ENCODE data around the gene CYYR1.
"Not testable (repeated sequence)": the region's sequence is repeated elsewhere in the genome, so short reads cannot be mapped to it uniquely, and the experiment has no call there.

CYYR1 gene

DNA sequence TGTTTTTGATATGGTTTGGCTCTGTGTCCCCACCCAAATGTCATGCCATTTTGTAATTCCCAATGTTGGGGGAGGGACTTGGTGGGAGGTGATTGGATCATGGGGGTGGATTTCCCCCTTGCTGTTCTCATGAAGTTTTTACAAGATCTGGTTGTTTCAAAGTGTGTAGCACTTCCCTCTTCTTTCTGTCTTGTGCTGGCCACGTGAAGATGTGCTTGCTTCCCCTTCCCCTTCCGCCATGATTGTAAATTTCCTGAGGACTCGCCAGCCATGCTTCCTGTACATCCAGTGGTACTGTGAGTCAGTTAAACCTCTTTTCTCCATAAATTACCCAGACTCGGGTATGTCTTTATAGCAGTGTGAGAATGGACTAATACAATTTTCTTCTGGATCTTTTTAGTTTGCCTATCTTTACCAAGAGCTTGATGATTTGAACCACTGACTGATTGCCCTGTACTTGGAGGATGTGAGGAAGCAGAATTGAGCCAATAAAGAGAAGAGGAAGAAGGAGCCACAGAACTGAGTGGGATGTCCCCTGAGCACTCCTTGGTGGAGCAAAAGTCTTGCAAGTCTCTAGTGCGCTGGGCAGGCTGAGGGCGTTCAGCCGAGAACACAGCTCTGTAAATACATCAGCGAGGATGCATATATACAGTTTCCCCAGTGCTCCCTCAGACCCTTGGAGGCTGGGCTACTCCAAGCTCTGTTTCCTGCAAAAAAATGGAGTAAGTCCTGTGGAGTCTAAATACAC is 102.6 kb downstream of the CYYR1 start:
- Histone ChIP-seq H3K27ac (no peak overlapping the region), H4K20me1 (no peaks in the 10 kb centered on the region), H3K36me3 (no peaks in the 10 kb centered on the region), H3K9ac (no peak overlapping the region), H3K4me3 (no peak overlapping the region), H3K4me1 (no peaks in the 10 kb centered on the region), H3K9me3 (no peaks in the 10 kb centered on the region), H3K27me3 (no peaks in the 10 kb centered on the region), H3K4me2 (no peak overlapping the region)
- TF ChIP-seq Cebpa-rat (IDR thresholded peaks at IDR 0.05), result no peak

DNA sequence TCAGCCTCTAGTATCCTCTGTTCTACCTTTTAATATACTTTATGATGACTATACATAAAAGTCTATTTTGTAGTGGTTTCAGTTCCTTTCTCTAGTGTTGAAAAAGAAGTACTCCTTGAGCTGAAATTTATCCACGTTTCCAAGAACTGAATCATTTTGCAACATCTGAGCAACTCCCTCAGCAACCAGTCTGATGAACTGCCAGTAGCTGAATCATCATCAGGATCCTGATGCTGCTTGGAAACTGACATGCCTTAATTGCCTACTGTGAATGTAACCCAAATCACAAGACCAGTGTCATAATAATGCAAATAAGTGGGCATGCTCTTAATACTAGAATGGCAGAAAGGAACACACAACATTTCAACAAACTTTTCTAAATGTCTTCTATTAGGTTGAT is 103.3 kb downstream of the CYYR1 start:
- Histone ChIP-seq H3K36me3 (no peaks in the 10 kb centered on the region), H4K20me1 (no peaks in the 10 kb centered on the region), H3K4me1 (no peaks in the 10 kb centered on the region), H3K27ac (no peak overlapping the region), H3K4me3 (no peak overlapping the region), H3K9ac (no peak overlapping the region), H3K9me3 (no peaks in the 10 kb centered on the region), H3K4me2 (no peak overlapping the region), H3K27me3 (no peaks in the 10 kb centered on the region)
- TF ChIP-seq Cebpa-rat (IDR thresholded peaks at IDR 0.05), result no peak

DNA sequence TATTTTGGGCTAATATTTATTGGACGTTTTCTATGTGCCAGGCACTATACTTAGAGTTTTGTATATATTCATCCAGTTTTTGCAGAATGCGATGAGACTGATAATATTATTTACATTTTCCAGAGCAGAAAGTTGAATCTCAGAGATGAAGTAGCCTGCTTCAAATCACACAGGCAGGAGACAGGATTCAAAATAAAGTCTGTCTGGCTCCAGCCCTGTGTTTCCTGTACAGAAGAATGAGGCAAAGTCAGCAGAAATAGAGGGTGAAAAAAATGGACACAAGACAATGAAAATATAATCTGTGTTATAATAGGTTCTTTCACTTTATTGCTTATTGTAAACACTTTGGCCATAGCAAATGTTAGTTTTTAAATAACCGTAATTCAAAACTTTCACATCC is 107.2 kb downstream of the CYYR1 start:
- no peaks in the 10 kb centered on the region for H4K20me1 ChIP-seq
- no peak overlapping the region for H3K4me2 ChIP-seq
- H3K9me3 ChIP-seq, result no peaks in the 10 kb centered on the region
- no peak overlapping the region for H3K9ac ChIP-seq
- H3K4me1 ChIP-seq, result no peaks in the 10 kb centered on the region
- no peak overlapping the region for H3K27ac ChIP-seq
- H3K36me3 ChIP-seq, result no peaks in the 10 kb centered on the region
- TF ChIP-seq Cebpa-rat (IDR thresholded peaks at IDR 0.05), result no peak
- no peaks in the 10 kb centered on the region for H3K27me3 ChIP-seq
- H3K4me3 ChIP-seq, result no peak overlapping the region

DNA sequence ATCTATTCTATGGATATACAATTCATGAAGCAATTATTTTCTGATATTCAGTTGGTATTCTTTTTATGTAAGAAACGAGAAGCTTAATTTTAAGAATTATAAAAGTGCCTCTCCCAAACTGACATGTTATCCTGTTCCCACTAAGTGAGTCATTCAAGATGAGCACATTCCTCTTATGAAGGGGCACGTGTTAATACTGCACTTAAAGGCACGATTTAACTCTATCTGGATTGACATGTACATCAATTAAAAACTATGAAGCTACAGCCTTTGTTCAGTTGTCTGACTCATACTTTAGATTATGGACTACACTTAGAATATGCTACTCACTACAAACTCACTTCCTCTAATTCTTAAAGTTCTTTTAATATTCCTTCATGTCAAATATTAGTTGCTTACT is 111.6 kb downstream of the CYYR1 start:
- Histone ChIP-seq H3K4me2 (no peak overlapping the region), H3K36me3 (no peaks in the 10 kb centered on the region), H3K4me3 (no peak overlapping the region), H3K27ac (no peak overlapping the region), H4K20me1 (no peaks in the 10 kb centered on the region), H3K4me1 (no peaks in the 10 kb centered on the region), H3K9me3 (no peaks in the 10 kb centered on the region), H3K9ac (no peak overlapping the region), H3K27me3 (no peaks in the 10 kb centered on the region)
- TF ChIP-seq Cebpa-rat (IDR thresholded peaks at IDR 0.05), result no peak

DNA sequence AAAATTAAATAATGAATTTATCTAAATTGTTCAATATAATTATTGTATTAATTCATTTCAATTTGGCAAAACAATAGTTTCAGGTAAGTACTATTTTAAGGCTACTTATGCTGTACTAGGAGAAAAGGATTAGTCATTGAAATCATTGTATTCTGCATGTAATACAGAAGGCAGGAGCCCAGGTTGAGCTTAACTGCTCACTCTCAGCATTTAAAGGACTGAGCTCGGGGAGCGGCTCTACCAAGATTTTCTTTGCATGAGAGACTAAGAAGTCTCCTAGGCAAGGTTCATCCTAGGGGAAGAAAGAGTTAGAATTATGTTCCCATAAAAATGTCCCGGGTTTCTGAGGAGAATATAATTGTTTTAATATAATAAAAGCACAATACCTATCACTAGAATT is 112.5 kb downstream of the CYYR1 start:
- Histone ChIP-seq H3K4me3 (no peak overlapping the region), H3K4me1 (no peaks in the 10 kb centered on the region), H3K9me3 (no peaks in the 10 kb centered on the region), H3K36me3 (no peaks in the 10 kb centered on the region), H3K9ac (no peak overlapping the region), H3K27me3 (no peaks in the 10 kb centered on the region), H3K4me2 (no peak overlapping the region), H3K27ac (no peak overlapping the region), H4K20me1 (no peaks in the 10 kb centered on the region)
- TF ChIP-seq Cebpa-rat (IDR thresholded peaks at IDR 0.05), result no peak

DNA sequence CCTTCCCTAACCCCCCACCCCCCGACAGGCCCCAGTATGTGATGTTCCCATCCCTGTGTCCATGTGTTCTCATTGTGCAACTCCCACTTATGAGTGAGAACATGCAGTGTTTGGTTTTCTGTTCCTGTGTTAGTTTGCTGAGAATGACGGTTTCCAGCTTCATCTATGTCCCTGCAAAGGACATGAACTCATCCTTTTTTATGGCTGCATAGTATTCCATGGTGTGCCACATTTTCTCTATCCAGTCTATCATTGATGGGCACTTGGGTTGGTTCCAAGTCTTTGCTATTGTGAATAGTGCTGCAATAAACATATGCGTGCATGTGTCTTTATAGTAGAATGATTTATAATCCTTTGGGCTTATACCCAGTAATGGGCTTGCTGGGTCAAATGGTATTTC is 114.2 kb downstream of the CYYR1 start:
- not testable (repeated sequence) for H3K36me3 ChIP-seq, H3K27ac ChIP-seq, H3K9ac ChIP-seq, H3K4me2 ChIP-seq, H3K4me3 ChIP-seq, H4K20me1 ChIP-seq, H3K9me3 ChIP-seq, H3K27me3 ChIP-seq, H3K4me1 ChIP-seq

DNA sequence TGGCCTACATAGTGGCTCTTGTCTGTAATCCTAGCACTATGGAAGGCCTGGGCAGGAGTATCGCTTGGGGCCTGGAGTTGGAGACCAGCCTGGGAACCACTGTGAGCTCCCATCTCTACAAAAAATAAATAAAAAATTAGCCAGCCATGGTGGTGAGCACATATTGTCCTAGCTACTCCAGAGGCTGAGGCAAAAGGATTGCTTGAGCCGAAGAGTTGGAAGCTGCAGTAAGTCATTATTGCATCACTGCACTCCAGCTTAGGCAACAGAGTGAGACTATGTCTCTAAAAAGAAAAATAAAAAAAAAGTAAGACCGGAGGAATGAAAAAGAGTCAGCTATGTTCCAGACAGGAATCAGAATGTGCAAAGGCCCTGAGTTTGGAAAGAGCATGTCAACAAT is 115.3 kb downstream of the CYYR1 start:
- Histone ChIP-seq H3K9ac (no peak overlapping the region), H3K9me3 (no peaks in the 10 kb centered on the region), H3K27ac (no peak overlapping the region), H3K4me1 (no peaks in the 10 kb centered on the region), H3K4me2 (no peak overlapping the region), H3K36me3 (no peaks in the 10 kb centered on the region), H3K27me3 (no peaks in the 10 kb centered on the region), H3K4me3 (no peak overlapping the region), H4K20me1 (no peaks in the 10 kb centered on the region)
- TF ChIP-seq Cebpa-rat (IDR thresholded peaks at IDR 0.05), result no peak

DNA sequence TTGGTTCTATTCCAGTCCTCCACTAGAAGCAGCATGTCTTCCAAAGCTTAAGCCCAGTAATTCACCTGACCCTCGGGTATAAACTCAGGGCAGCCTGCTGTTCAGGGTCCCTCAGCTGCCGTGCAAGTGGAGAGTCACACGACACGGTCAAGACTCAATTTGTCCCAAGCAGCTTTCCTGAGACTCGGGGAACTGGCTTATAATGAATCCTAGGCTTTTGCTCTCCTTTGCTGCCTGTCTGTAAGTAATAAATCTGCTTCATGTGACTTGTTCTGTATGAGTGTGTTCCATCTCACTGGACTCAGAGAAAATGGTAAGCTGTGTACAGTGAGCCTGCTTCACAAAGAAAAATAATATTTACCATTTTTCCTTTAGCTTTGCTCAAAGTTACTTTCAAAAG is 119.8 kb downstream of the CYYR1 start:
- Histone ChIP-seq H3K27ac (no peak overlapping the region), H3K4me2 (no peak overlapping the region), H3K4me1 (no peaks in the 10 kb centered on the region), H3K27me3 (no peaks in the 10 kb centered on the region), H4K20me1 (no peaks in the 10 kb centered on the region), H3K9ac (no peak overlapping the region), H3K9me3 (no peaks in the 10 kb centered on the region), H3K36me3 (no peaks in the 10 kb centered on the region), H3K4me3 (no peak overlapping the region)
- no peak for TF ChIP-seq Cebpa-rat (IDR thresholded peaks at IDR 0.05)

DNA sequence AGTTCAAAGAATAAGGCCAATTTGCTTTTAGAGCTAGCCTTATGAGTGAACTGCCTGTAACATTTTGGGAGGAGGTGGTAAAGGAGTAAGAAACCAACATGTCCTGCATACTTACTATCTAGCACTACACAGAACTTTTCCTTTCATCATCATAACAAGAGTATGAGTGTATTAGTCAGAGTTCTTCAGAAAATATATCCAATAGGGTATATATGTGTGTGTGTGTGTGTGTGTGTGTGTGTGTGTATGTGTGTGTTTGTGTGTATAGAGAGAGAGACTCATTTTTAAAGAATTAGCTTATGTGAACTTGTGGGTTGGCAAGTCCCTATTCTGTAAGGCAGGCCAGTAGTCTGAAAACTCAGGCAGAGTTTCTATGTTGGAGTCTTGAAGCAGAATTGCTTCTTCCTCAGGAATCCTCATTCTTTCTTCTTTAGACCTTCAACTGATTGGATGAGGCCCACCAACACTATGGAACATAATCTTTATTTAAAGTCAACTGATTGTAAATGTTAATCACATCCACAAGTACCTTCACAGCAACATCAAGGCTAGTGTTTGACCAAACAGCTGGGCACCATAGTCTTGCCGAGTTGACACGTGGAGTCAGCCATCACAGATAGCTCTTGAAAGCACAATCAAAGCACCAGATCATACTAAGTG is 121.9 kb downstream of the CYYR1 start:
- no peak for TF ChIP-seq Cebpa-rat (IDR thresholded peaks at IDR 0.05)
- no peak overlapping the region for H3K4me3 ChIP-seq
- no peak overlapping the region for H3K4me2 ChIP-seq
- no peak overlapping the region for H3K27ac ChIP-seq
- H3K36me3 ChIP-seq, result no peaks in the 10 kb centered on the region
- no peaks in the 10 kb centered on the region for H3K9me3 ChIP-seq
- H4K20me1 ChIP-seq, result no peaks in the 10 kb centered on the region
- H3K4me1 ChIP-seq, result no peaks in the 10 kb centered on the region
- no peaks in the 10 kb centered on the region for H3K27me3 ChIP-seq
- H3K9ac ChIP-seq, result no peak overlapping the region

DNA sequence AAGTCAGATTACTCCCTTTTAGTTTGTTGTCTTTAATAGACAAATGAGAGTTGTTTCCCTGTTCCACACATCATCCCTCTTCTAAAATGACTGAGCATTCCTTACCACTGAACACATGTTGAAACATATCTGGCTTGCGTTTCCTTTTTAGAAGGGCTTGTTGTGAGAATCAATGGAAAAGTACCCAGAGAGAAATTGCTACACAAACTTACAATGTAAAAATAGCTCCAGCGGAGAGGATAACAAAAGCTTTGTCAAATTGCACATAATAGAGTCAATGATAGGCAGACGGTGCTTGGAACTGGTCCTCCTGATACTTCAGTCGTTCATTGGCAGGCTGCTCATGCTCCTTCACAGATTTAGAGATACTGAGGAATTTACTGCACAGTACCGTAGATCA is 123.9 kb downstream of the CYYR1 start:
- Histone ChIP-seq H3K9me3 (no peaks in the 10 kb centered on the region), H3K27ac (no peak overlapping the region), H4K20me1 (no peaks in the 10 kb centered on the region), H3K4me1 (no peaks in the 10 kb centered on the region), H3K9ac (no peak overlapping the region), H3K36me3 (no peaks in the 10 kb centered on the region), H3K27me3 (no peaks in the 10 kb centered on the region), H3K4me3 (no peak overlapping the region), H3K4me2 (no peak overlapping the region)
- no peak for TF ChIP-seq Cebpa-rat (IDR thresholded peaks at IDR 0.05)

Data from BLaER1 (cell line).